T1000 (cell line): ENCODE results near the gene IL20RA.
"Not testable (repeated sequence)": the region's sequence is repeated elsewhere in the genome, so short reads cannot be mapped to it uniquely, and the experiment has no call there.

Source experiments
- DNase-seq: peaks from one replicate; lab custom pipeline; 2025; ENCODE audit warnings: mixed read lengths; lab: John Stamatoyannopoulos, UW

The IL20RA gene

DNA sequence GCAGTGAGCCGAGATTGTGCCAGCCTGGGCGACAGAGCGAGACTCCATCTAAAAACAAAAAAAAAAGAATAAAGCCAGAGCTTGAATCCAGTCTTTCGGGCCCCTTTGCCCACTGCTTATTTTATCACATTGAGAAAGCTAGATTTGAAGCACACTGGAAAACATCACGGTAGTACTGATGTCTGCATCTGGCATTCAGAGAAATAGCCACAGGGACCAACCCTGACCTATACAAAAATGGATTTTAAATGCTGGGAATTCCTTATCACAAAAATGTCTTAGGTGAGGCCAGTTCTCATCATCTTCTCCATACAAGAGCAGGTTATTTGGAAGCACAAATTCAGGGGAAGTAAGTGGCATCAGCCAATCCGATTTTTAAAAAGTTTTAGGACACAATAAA lies 73.2 kb downstream of the IL20RA start:
- DNase-seq, result no peak

GRCh38 chr6:136969930-136970329 lies 74.8 kb downstream of the IL20RA start:
- no peak for DNase-seq

GRCh38 chr6:136969433-136969832 lies 75.3 kb downstream of the IL20RA start:
- no peak for DNase-seq

DNA sequence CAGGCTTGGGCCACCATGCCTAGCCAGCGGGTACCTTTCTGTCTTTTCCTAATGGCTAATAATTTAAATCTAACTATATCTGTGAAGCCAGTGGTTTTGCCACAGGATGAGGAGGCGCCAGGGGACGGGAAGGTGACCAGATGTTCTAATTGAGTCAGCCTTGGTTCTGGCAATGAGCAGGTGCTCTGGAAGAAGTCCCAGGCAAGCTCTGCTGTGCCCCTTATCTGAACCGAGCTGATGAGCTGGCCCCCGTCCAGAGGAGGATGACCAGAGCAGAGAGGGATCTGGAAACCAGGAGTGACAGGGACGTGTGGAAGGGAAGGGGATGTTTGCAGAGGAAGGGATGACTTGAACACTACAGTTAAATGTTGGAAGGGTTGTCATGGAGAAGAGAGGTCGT lies 75.9 kb downstream of the IL20RA start:
- no peak for DNase-seq

DNA sequence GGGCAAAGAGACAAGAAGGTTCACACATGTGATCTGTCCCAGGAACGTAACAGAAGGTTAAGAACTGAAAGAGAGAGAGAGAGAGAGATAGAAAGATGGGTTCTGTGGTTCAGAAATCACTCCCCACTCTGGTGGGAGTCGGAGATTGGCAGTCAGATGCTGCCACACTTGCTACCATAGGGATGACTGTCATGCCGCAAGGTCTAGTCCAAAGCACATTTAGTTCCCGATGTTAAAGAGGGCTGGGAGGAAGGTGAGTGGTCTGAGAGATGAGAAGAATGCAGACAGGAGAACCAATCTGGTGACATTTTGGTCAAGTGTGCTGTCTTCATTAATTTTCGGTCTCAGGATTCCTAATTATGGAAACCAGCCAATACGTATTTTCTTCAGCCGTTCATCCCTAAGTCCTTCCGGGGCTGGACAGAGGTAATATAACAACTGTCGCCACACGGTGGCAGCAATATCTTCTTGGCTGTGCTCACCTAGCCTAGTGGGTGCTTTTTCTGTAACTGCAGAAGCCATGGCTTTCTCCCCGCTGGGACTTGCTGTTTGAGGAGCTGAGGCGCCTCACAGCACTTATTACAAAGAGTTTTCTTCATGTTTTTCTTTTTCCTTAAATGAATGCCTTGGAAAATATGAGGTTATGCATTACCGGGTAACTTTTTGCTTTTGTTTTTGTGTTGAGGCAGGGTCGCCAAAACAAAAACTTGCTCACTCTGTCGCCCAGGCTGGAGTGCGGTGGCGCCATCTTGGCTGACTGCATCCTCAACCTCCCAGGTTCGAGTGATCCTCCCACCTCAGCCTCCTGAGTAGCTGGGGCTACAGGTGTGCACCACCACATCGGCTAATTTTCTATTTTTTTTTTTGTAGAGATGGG lies 76.7 kb downstream of the IL20RA start:
- DNase-seq, result no peak

DNA sequence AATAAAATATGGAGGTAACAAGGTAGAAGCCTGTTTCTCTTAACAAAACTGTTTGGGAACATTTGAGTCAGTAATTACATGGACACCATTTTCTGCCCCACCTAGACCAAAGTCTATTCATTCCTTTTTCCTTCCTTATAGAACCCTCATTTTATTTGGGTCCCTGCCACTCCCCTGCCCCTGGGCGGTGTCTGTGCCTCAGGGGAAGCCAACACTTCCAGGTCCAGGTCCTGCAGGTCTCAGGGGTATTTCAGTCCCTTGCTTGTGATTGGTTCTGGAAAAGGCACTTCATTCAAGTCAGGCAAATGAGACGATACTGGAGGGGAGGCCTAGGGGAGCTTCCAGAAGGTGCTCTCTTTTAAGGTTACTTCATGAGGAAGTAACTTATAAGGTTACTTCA lies 80.4 kb downstream of the IL20RA start:
- no peak for DNase-seq

GRCh38 chr6:136963259-136963658 lies 81.5 kb downstream of the IL20RA start:
- no peak for DNase-seq

DNA sequence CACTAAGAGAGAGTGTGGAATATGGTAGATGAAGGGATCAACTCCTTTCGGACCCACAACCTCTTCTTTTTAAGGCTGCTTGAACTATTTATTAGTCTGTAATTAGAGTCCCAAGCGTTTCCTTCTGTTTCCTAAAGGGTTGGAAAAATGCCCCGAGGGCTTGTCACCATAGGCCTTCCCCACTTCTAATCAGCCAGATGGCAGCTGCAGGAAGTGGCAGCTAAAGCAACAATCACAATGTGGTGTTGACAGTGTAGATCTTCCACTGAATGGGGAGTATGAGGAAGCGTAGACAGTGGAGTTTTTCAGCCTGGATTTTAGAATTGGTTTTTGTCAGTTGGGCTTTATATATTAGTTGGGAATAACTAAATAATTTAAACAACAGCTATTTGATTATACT lies 82.1 kb downstream of the IL20RA start:
- DNase-seq, result no peak

GRCh38 chr6:136961848-136962247 lies 82.9 kb downstream of the IL20RA start:
- no peak for DNase-seq

DNA sequence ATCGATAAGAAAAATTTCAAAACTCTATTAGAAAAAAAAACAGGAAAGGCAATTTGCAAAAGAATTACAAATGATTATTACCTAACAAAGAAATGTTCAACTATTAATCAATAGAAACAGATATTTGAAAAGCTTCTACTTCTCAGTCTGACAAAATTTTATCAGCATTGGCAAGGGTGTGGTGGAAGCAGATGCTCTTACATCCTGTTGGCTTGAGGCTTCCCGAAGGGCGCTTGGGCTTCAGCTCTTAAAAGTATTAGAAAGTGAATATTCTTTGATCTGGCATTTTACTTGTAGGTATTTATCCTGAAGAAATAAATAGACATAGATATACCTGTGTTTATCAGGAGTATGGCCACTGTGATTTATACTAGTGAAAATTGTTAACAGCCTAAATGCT lies 84.0 kb downstream of the IL20RA start:
- no peak for DNase-seq

GRCh38 chr6:136959935-136960334 lies 84.8 kb downstream of the IL20RA start:
- DNase-seq, result not testable (repeated sequence)

- DNase-seq, result no peak
Observed at GRCh38 chr6:136959471-136959891, 85.3 kb downstream of the IL20RA start.

DNA sequence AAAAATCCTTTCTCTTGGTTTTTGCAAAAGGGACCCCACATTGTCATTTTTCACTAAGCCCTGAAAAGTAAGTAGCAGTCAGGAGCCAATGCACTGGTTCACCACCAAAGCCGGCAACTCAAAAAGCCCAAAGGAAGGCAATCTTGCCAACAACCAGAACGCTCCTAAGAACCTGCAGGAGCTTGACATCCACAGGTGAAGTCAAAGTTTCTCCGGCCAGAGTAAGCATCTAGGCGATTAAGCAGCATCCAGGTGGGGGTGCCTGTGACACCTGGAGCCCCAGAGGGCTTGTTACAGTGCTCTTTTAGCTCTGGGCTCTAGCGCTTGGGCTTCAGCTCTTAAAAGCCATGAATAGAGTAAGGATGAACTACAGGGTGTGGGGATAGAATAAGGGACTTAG lies 86.6 kb downstream of the IL20RA start:
- DNase-seq, result no peak

DNA sequence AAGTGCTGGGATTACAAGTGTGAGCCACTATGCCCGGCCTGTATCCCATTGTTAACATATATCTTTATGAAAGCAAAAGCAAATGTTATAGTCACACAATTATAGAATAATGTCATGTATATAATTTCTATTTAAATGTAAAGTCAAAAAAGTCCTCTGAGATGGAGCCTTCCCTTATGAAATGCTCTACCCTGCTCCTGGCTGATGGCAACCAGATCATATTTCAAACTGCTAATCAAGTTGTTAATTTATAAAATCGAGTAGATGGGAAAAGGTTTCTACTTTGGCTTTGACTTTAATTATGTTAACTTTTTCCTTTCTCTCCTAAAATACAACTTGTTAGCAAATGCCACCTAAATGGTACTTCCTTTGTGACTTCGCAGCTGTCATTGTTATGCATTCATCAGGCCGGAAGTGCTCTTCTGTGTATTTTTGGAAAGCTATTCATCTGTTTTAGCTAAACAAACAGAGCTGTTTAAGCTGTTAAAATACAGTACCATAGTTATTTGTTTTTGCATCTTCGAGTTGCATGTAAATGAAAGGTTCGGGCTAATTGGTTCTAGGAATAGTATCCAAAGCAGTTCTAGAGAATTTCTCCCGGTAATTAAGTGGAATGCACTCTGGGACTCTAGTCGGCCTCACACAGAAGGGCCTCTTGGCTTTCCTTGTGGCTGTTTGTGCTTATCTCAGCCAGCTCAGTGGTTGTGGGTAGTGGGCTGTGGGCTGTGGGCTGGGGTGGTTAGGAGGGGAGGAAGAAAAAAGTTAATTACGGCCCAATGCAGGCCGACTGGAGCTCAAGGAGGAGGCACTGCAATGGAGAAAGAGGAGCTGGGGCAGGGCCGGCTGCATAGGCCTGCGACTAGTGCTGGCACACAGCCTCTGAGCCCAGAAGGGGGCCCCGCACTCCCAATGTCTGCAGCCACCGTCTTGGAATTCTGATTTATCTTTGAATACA lies 87.9 kb downstream of the IL20RA start:
- DNase-seq, result no peak

DNA sequence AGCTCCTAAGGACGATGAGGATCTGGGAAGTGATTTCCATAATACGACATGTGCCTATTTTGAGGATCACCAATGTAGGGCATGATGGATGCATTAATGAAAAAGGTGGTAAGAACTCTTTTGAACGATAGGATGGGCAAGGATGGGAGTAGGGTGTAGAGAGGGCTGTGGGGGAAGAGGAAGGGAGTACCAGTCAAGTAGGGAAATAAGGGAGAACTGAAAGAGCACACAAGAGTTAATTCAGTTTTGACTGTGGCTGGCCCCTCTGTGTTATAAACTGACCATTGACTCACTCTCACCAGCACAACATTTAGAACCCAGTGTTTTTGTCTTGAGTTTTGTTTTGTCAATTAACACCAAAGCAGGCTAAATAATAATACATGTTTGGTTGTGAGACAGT lies 89.6 kb downstream of the IL20RA start:
- no peak for DNase-seq

DNA sequence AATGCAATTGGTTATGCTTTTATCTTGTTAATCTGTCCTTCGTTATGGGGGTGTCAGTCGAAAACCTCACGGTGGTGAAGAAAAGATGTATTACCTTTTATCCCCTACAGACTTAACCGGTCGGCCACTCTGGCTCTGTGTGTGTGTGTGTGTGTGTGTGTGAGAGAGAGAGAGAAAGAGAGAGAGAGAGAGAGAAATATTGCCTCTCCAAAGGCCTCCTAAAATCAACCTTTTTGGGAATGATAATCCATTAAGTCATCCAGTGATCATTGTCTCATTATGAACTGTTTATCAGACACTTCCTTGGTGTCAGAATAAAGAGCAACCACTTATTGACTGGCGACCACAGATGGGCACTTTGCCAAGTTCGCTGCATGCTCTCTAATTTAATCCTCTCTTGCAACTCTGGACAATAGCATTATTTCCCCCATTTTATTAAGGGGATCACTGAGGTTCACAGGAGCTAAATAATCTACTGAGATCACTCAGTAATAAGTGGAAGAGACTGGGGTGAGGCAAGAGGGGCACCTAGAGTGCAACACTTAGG lies 92.0 kb downstream of the IL20RA start:
- DNase-seq, result no peak

- DNase-seq, result no peak
Observed at GRCh38 chr6:136950436-136951126, 94.2 kb downstream of the IL20RA start.
